ENCODE data around the gene ABRAXAS1. TPM values are rescaled to one million over a fixed set of nuclear protein-coding genes. Genes with fewer than 3 reads are reported as not detected.

Gene ABRAXAS1
- total RNA-seq, 1 experiment from 2014 or later, result 24.7 TPM

GRCh38 chr4:83418211-83418610 lies 66.7 kb downstream of the ABRAXAS1 start:
- Mint-ChIP-seq H3K27ac (no peak overlapping the region), H3K4me3 (no peak overlapping the region), H3K4me1 (no peaks in the 10 kb centered on the region), H3K27me3 (ENCODE audit: low read depth) (no peaks in the 10 kb centered on the region), H3K36me3 (ENCODE audit: insufficient read depth in 1 of 3, low read depth in 3 of 3) (peaks cover 0 to 9% (median 5%) of the 10 kb centered on the region in 3 experiments; a peak in 4 of 7 replicates), H3K9me3 (no peaks in the 10 kb centered on the region)
- Histone ChIP-seq H2AK5ac (ENCODE audit: insufficient read length, low read length) (no peak overlapping the region), H3T11ph (ENCODE audit: low read length) (no peak overlapping the region), H3K4me2 (ENCODE audit: insufficient read depth, insufficient read length, low read length) (no peak overlapping the region), H2BK5ac (ENCODE audit: insufficient read length, low read length) (no peak overlapping the region), H3K23me2 (ENCODE audit: insufficient read length, low read depth, low read length, poor library complexity, severe bottlenecking) (no peaks in the 10 kb centered on the region), H3K56ac (ENCODE audit: insufficient read length, low read depth, low read length) (no peak overlapping the region), H2BK120ac (ENCODE audit: low read depth, low read length, poor library complexity, severe bottlenecking) (no peak overlapping the region), H3K4me1 (ENCODE audit: insufficient read depth, low read length) (no peaks in the 10 kb centered on the region), H3K79me1 (ENCODE audit: insufficient read depth, low read depth, low read length, poor library complexity, severe bottlenecking) (no peaks in the 10 kb centered on the region), H3K27me3 (ENCODE audit: insufficient read depth, low read length) (no peaks in the 10 kb centered on the region), H3K27ac (ENCODE audit: insufficient read length, low read depth, low read length) (no peak overlapping the region), H4K8ac (replicated peaks; ENCODE audit: insufficient read length, low read depth, low read length) (no peak overlapping the region), H3K23ac (ENCODE audit: insufficient read length, low read depth, low read length) (no peak overlapping the region), H3K9me3 (ENCODE audit: control insufficient read depth, low read depth, low read length) (no peaks in the 10 kb centered on the region), H2BK15ac (ENCODE audit: low read depth, low read length) (no peak overlapping the region), H2BK20ac (ENCODE audit: low read depth, low read length, poor library complexity, severe bottlenecking) (no peak overlapping the region), H3K4ac (ENCODE audit: low read depth, low read length) (no peak overlapping the region), H3K18ac (ENCODE audit: insufficient read length, low read depth, low read length) (no peak overlapping the region), H3K14ac (ENCODE audit: insufficient read depth, low read length) (no peak overlapping the region), H4K20me1 (ENCODE audit: control insufficient read depth, insufficient read depth, insufficient read length) (no peaks in the 10 kb centered on the region), H4K91ac (ENCODE audit: insufficient read length, low read depth, low read length) (no peak overlapping the region), H3K79me2 (ENCODE audit: insufficient read depth, low read length) (no peaks in the 10 kb centered on the region), H3K9ac (ENCODE audit: extremely low read depth, insufficient read length, low read length) (no peak overlapping the region), H4K5ac (ENCODE audit: insufficient read length, low read depth, low read length) (no peak overlapping the region), H2AFZ (ENCODE audit: low read length) (no peak overlapping the region), H2BK12ac (ENCODE audit: insufficient read length, low read depth, low read length) (no peak overlapping the region)
- DNase-seq, result no peak
- TF ChIP-seq CTCF (conservative IDR thresholded peaks at IDR 0.05), result no peak
